Measurements from ENCODE around the gene NOL7.
A peak's percentile ranks its signal among the peaks of the same experiment; 100 is the strongest.

Gene NOL7

GRCh38 chr6:13591205-13591921, 23.8 kb upstream of the NOL7 start:
- ATAC-seq = no peak
- no peak for TF ChIP-seq BACH2 (CRISPR knock-in tag; IDR thresholded peaks at IDR 0.05; ENCODE audit: borderline replicate concordance)

- ATAC-seq = peak; percentile 55
- TF ChIP-seq ISL1 (CRISPR knock-in tag; IDR thresholded peaks at IDR 0.05) (no peak), ARNTL (CRISPR knock-in tag; IDR thresholded peaks at IDR 0.05; ENCODE audit: borderline replicate concordance, low read depth) (no peak), TOX (CRISPR knock-in tag; IDR thresholded peaks at IDR 0.05; ENCODE audit: borderline replicate concordance) (no peak), SNAI2 (CRISPR knock-in tag; IDR thresholded peaks at IDR 0.05) (no peak), ZC3H10 (CRISPR knock-in tag; IDR thresholded peaks at IDR 0.05) (no peak)
Measured at GRCh38 chr6:13593103-13593502, 22.0 kb upstream of the NOL7 start.

- ATAC-seq = peak; percentile 63
- TF ChIP-seq ZFP30 (CRISPR knock-in tag; IDR thresholded peaks at IDR 0.05) = no peak
- TF ChIP-seq TCF4 (CRISPR knock-in tag; IDR thresholded peaks at IDR 0.05; ENCODE audit: borderline replicate concordance) = no peak
- TF ChIP-seq ISL1 (CRISPR knock-in tag; IDR thresholded peaks at IDR 0.05) = peak; percentile 22; the same call in 1 of the 2 replicates
- no peak for TF ChIP-seq OSR1 (CRISPR knock-in tag; IDR thresholded peaks at IDR 0.05)
- no peak for TF ChIP-seq CREB5 (CRISPR knock-in tag; IDR thresholded peaks at IDR 0.05; ENCODE audit: low read depth)
Measured at GRCh38 chr6:13593720-13594119, 21.4 kb upstream of the NOL7 start.

GRCh38 chr6:13597073-13597472, 18.1 kb upstream of the NOL7 start:
- TF ChIP-seq PATZ1 (CRISPR knock-in tag; IDR thresholded peaks at IDR 0.05; ENCODE audit: borderline replicate concordance) = no peak
- no peak for TF ChIP-seq SNAI2 (CRISPR knock-in tag; IDR thresholded peaks at IDR 0.05)
- no peak for TF ChIP-seq GLIS3 (CRISPR knock-in tag; IDR thresholded peaks at IDR 0.05)
- no peak for TF ChIP-seq ESRRG (CRISPR knock-in tag; IDR thresholded peaks at IDR 0.05)
- TF ChIP-seq ZFP30 (CRISPR knock-in tag; IDR thresholded peaks at IDR 0.05) = no peak
- TF ChIP-seq BACH2 (CRISPR knock-in tag; IDR thresholded peaks at IDR 0.05; ENCODE audit: borderline replicate concordance) = no peak
- no peak for TF ChIP-seq ISL1 (CRISPR knock-in tag; IDR thresholded peaks at IDR 0.05)
- TF ChIP-seq RARB (CRISPR knock-in tag; IDR thresholded peaks at IDR 0.05) = no peak
- TF ChIP-seq ARNTL (CRISPR knock-in tag; IDR thresholded peaks at IDR 0.05; ENCODE audit: borderline replicate concordance, low read depth) = no peak
- no peak for TF ChIP-seq ZFP3 (CRISPR knock-in tag; IDR thresholded peaks at IDR 0.05)
- TF ChIP-seq ZNF70 (CRISPR knock-in tag; IDR thresholded peaks at IDR 0.05) = no peak
- TF ChIP-seq CREB5 (CRISPR knock-in tag; IDR thresholded peaks at IDR 0.05; ENCODE audit: low read depth) = no peak
- no peak for TF ChIP-seq TCF4 (CRISPR knock-in tag; IDR thresholded peaks at IDR 0.05; ENCODE audit: borderline replicate concordance)
- no peak for TF ChIP-seq CSRNP3 (CRISPR knock-in tag; IDR thresholded peaks at IDR 0.05)
- TF ChIP-seq TOX (CRISPR knock-in tag; IDR thresholded peaks at IDR 0.05; ENCODE audit: borderline replicate concordance) = no peak
- no peak for TF ChIP-seq ZNF565 (CRISPR knock-in tag; conservative IDR thresholded peaks at IDR 0.05; ENCODE audit: low read depth)
- no peak for TF ChIP-seq TSHZ2 (CRISPR knock-in tag; IDR thresholded peaks at IDR 0.05)
- no peak for TF ChIP-seq OSR1 (CRISPR knock-in tag; IDR thresholded peaks at IDR 0.05)
- TF ChIP-seq POU6F1 (CRISPR knock-in tag; IDR thresholded peaks at IDR 0.05; ENCODE audit: borderline replicate concordance, low read depth) = no peak
- TF ChIP-seq ZNF8 (CRISPR knock-in tag; IDR thresholded peaks at IDR 0.05) = no peak
- ATAC-seq = no peak

Data from SK-N-SH treated with all-trans-retinoic acid at 6 μM for 48 hours (cell line).